Cardiac fibroblast (primary cell): ENCODE measurements around the gene PRPF39.

Experiments used
- DNase-seq, 2 donors: peaks; one replicate each; pipeline versions ENCODE4 v3.0.0 to v3.0.0-alpha.2; 2010; ENCODE audit warnings: low read depth in 2 of 2
- H3K4me3 ChIP-seq, 2 donors: replicated peaks in 1 of 2; 1 replicate in 1 of 2; 2 replicates in 1 of 2; pipeline ENCODE4 v1.5.1; 2011; ENCODE audit warnings: low read depth in 2 of 2, low read length in 2 of 2, mild to moderate bottlenecking in 2 of 2, moderate library complexity in 1 of 2
- TF ChIP-seq, protein P1 (sequence below): IDR thresholded peaks from one replicate; pipeline ENCODE4 v1.5.1; 2011; ENCODE audit warnings: low read depth, mild to moderate bottlenecking, low read length, inconsistent platforms

PRPF39 gene

DNA sequence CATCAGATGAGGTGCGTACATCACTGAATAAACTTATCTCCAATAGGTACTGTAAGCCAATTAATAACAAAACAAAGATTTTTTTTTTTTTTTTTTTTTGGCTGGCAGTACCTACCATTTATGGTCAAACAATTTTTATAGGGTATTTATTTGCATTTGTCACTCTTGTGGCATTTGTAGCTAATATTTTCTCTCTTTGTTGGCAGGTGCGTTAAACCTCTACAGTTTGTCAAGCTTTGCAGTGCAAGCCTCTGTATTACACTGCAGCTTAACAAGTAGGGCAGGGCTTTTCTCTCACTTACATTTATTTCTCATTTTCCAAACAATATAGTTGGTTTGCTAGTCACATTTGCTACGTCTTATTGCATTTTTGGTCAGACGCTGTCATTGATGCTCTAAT, 12.3 kb downstream of the PRPF39 start:
- no peak for DNase-seq
- TF ChIP-seq, protein P1, sequence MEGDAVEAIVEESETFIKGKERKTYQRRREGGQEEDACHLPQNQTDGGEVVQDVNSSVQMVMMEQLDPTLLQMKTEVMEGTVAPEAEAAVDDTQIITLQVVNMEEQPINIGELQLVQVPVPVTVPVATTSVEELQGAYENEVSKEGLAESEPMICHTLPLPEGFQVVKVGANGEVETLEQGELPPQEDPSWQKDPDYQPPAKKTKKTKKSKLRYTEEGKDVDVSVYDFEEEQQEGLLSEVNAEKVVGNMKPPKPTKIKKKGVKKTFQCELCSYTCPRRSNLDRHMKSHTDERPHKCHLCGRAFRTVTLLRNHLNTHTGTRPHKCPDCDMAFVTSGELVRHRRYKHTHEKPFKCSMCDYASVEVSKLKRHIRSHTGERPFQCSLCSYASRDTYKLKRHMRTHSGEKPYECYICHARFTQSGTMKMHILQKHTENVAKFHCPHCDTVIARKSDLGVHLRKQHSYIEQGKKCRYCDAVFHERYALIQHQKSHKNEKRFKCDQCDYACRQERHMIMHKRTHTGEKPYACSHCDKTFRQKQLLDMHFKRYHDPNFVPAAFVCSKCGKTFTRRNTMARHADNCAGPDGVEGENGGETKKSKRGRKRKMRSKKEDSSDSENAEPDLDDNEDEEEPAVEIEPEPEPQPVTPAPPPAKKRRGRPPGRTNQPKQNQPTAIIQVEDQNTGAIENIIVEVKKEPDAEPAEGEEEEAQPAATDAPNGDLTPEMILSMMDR, result no peak
- H3K4me3 ChIP-seq, result no peak overlapping the region

GRCh38 chr14:45103806-45104205, 19.9 kb downstream of the PRPF39 start:
- no peak for DNase-seq
- H3K4me3 ChIP-seq, result no peak overlapping the region
- TF ChIP-seq, protein P1, result no peak

DNA sequence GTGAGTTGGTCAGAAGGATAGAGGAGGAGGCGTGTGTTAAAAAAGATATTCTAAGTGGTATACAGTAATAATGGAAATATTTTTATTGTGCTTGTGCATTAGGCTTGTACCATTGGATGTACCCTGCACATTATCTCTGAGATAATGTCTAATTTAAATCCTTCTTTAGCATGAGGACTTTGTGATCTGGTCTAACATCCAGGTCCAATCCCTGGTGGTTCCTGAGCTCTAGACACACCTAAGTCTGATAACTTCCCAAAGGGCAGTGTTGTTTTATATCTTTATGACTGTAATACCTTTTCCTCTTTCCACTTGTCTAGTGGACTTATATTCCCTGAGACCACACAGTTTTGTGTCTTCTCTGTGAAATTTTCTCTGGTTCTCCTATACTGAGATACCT, 20.6 kb downstream of the PRPF39 start:
- no peak overlapping the region for H3K4me3 ChIP-seq
- no peak for DNase-seq
- TF ChIP-seq, protein P1, result no peak

GRCh38 chr14:45112896-45113781, 29.2 kb downstream of the PRPF39 start:
- no peak overlapping the region for H3K4me3 ChIP-seq
- TF ChIP-seq, protein P1, result no peak
- peak; percentile 12 to 47 for DNase-seq

DNA sequence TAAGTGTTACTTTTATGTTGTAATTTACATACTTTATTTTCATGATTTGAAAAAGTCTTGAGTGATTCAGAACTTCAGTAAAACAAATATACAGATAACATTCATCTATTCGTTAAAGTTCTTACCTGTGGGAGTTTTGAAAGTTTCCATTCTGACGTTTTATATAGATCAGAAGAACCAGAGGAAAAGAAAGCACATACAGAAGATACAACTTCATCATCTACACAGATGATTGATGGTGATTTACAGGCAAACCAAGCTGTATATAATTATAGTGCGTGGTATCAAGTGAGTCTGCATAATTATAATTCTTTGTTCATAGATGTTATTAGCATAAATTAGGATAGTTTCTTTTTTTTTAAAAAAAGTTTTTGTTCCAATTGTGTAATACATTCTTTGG, 30.4 kb downstream of the PRPF39 start:
- no peak for DNase-seq
- no peak overlapping the region for H3K4me3 ChIP-seq
- TF ChIP-seq, protein P1, result no peak

GRCh38 chr14:45118594-45118993, 34.7 kb downstream of the PRPF39 start:
- no peak for DNase-seq
- TF ChIP-seq, protein P1, result no peak
- H3K4me3 ChIP-seq, result no peak overlapping the region
